Measurements from ENCODE around the gene ZNF77.
A peak's percentile ranks its signal among the peaks of the same experiment; 100 is the strongest.

GRCh38 chr19:2887391-2887914, 57.3 kb downstream of the ZNF77 start:
- TF ChIP-seq ZFX (IDR thresholded peaks at IDR 0.05) (no peak), EZH2 (IDR thresholded peaks at IDR 0.05) (no peak), POLR2AphosphoS5 (IDR thresholded peaks at IDR 0.05; ENCODE audit: low read depth, low read length) (no peak), FOSL1 (IDR thresholded peaks at IDR 0.05; ENCODE audit: low read depth) (peak; percentile 13; the same call in 1 of the 2 replicates), CEBPB (IDR thresholded peaks at IDR 0.05; ENCODE audit: low read depth) (no peak), SRF (IDR thresholded peaks at IDR 0.05; ENCODE audit: low read depth) (no peak), SIN3A (IDR thresholded peaks at IDR 0.05; ENCODE audit: low read depth) (no peak)
- TF ChIP-seq, protein P1, sequence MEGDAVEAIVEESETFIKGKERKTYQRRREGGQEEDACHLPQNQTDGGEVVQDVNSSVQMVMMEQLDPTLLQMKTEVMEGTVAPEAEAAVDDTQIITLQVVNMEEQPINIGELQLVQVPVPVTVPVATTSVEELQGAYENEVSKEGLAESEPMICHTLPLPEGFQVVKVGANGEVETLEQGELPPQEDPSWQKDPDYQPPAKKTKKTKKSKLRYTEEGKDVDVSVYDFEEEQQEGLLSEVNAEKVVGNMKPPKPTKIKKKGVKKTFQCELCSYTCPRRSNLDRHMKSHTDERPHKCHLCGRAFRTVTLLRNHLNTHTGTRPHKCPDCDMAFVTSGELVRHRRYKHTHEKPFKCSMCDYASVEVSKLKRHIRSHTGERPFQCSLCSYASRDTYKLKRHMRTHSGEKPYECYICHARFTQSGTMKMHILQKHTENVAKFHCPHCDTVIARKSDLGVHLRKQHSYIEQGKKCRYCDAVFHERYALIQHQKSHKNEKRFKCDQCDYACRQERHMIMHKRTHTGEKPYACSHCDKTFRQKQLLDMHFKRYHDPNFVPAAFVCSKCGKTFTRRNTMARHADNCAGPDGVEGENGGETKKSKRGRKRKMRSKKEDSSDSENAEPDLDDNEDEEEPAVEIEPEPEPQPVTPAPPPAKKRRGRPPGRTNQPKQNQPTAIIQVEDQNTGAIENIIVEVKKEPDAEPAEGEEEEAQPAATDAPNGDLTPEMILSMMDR (IDR thresholded peaks at IDR 0.05 in 2 of 3, conservative IDR thresholded peaks at IDR 0.05 in 1 of 3; ENCODE audit: borderline replicate concordance in 1 of 3, insufficient read depth in 1 of 3, low read depth in 2 of 3, low read length in 2 of 3), result peak; percentile 47 to 64 (median 56); a peak in 5 of 6 replicates

Data from HCT116 (cell line).